Limb (tissue), 2 donors: ENCODE data around the gene SLC1A2.

Experiments
- DNase-seq, 2 donors: peaks; one replicate each; pipeline ENCODE4 v3.0.0-alpha.2; 2016; ENCODE audit errors: extremely low spot score in 2 of 2

SLC1A2 gene

DNA sequence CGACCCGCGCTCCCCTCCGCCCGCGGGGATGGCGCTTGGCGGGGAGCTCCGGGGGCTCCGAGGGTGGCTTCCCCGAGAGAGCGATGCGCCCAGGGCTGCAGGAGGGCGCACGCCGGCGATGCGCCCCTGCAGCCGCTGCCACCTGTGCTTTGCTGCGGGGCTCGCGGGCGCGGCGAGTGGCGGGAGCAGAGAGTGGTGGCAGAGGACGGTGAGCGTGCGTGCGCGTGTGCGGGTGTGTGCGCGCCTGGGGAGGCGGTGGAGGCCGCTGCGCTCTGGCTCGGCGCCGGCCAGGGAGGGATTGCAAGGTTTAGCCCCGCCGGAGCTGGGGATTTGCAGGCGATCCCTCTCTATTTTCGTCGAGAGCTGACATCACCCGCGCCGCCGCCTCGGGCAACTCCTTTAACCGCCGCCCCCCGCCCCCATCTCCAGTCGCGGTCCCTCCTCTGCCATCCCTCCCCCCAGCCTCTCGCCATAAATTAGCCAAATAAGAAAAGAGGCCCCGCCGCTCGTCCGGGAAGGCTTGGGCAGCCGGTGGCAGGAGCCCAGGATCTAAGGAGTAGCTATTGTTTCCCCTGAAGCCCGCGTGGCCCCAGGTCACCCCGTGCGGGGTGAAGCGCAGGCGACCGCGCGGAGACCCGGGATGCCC is at the start of gene SLC1A2:
Gene SLC1A2, minus strand, starts transcription at position 375 of the 646 bp plus-strand sequence. CDS start 592 bp downstream, outside the sequence.
- DNase-seq: peak; percentile 21 to 81

DNA sequence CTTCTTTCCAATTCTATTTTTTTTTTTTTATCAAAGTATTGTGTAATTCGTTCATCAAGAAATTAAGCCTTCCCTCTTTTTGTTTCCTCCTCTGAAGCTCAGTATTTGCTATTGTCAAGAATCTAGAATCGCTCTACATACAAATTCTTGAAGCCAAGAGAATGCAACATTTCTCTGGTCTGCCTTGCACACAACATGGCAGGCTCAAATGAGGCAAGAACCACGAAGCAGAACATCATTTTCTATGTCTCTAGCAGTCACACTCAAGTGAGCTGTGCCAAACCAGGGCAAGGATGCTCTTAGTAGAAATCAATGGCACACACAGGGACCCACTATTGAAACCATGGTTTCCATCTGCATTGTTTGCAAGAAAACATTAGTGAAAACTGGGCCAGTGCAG is 46.7 kb upstream of the SLC1A2 start:
- no peak for DNase-seq

DNA sequence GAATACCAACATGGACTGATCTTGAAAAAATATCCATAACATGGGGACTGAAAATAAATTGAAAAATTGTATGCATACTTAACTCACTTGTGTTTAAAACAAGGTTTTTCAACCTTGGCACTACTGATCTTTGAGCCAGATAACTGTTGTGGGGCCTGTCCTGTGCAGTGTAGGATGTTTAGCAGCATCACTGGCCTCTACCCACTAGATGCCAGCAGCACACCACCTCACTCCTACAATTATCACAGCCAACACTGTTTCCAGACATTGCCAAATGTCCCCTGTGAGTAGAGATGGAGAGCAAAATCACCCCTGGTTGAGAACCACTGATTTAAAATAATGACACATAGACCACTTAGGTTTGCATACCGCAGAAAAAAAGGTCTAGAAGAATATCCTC is 45.0 kb upstream of the SLC1A2 start:
- no peak for DNase-seq

DNA sequence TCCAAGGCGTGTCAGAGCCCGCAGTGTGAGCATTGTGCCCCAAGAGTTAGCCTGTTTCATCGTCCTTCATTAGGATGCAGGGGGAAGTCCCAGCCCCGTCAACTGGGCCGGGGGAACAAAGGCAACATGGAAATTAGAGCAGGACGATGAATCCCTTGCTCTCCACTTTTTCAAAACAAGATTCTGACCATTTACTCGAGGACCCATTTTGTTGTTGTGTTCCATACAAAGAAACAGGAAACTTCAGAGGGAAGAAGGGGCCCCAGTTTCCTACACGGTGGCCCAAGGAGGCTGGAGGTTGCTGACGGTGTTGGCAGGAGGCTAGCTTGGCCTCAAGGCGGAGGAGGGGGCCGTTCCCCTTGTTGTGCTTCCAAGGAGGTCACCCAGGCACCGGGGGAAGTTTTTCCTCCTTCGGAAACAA is 44.0 kb upstream of the SLC1A2 start:
- no peak for DNase-seq

DNA sequence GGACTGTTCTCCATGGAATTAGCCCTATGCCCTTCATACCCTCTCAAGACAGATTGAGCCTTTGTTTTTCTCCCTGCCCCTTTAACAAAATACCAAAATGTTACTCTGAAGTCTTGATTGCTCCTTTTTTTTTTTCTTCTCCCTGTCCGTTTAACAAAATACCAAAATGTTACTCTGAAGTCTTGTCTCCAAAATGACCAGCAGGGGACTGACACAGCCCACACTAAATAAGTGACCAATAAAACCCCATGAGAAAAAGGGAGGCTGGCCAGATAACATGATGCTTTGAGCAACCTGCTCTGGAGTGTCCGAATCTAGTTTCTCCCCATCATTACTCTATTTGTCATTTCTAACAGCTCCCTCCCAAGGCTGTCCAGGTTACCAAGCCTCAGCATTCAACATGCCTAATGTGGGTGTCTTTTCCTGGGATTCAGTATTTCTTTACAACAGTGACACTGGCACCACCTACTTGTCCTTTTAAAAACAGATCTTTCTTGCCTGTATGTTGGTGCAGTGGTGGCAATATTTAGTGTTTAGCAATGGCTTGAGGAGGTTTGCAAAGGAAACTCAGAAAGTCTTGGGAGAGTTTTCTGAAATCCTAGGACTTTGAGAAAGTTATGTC is 42.7 kb upstream of the SLC1A2 start:
- DNase-seq: no peak

DNA sequence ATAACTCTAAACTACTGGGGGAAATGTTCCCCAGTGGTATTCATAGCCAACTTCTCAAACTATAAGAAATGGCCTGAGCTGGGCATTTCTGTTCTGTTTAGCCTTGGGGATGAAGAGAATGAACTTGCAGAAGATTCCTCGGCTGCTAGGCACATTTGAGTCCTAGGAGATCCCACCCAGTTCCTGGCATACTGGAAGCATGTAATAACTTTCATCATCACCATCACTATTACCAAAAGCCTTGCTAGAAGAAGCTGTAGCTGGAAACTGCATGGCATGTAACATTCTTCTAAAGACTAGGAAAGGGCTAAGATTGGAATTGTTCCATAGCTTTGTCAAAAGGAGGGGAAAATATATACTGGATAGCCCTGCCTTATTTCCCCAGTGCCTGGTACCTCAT is 40.1 kb upstream of the SLC1A2 start:
- no peak for DNase-seq

DNA sequence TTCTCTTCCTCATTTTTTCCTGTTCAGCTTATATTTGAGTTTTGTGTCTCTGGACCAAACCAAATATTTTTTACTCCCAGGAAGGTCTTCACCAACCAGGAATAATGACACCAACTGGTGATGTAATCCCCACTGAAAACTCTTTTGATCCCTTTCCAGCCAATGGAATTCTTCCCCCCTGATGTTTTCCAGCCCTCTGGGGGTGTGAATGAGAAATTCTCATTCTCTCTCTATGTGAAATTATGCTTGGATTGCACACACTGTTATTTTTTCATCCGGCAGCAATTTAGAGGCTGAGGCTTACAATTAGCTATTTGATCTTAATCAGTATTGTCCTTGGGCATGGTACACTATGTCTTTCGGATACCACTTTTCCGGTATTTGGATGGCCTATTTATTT is 39.5 kb upstream of the SLC1A2 start:
- DNase-seq: no peak

DNA sequence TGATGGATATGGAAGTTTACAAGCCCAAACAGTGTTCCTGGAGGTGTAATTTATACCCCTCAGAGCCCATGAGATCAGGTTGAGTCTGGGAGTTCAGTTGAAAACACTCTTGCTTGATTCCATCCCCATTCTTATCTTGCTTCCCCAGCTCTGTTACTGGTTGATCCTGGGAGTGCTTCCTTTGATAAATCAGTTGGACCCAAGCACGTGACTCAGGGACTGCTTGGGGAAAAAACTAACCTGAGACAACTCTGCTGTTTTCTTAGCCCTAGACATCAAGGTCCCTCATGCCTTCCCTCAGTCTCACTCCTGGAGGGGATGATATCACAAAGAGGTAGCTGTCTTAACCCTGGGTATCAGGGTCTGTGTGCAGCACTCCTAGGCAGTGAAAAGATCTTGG is 35.0 kb upstream of the SLC1A2 start:
- no peak for DNase-seq

DNA sequence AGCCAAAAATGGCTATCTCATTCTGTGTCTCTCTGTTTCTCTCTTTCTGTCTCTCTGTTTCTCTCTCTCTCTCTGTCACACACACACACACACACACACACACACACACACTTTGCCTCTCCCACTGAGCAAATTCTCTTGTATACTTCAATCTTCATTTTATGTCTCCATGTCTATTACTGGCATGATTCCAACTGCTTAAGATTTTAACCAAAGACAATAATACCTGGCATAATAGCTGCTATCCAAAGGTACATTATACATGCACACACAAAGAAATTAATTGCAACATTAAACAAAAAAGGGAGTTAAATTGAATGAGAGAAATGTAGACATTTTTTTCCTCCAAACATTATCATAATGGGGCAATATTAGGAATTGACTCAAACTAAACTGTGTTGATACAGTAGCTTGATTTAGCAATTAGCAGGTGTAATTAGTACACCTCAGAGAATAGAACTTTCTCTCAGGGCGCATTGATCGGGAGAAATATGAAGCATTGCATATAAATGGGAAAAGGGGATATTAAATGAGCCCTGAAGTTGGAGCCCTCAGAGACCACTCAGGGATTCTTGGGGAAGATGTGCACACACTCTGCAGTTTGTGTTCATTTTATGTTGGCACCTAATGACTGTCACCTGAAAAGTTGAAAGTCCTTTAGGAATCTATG is 17.4 kb upstream of the SLC1A2 start:
- no peak for DNase-seq

DNA sequence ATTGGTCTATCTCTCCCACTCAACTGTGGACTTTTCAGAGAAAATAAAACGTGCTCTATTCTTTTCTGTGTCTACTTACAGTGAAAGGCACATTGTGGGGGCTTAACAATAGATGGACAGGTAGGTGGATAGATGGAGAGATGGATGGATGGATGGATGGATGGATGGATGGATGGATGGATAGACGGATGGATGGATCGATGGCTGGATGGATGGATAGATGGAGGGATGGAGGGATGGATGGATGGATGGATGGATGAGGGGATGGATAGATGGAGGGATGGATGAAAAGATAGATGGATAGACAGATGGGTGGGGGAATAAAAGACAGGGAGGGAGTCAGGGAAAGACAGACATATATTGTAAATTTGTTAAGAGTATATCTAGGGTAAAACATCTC is 14.2 kb upstream of the SLC1A2 start:
- DNase-seq: no peak

DNA sequence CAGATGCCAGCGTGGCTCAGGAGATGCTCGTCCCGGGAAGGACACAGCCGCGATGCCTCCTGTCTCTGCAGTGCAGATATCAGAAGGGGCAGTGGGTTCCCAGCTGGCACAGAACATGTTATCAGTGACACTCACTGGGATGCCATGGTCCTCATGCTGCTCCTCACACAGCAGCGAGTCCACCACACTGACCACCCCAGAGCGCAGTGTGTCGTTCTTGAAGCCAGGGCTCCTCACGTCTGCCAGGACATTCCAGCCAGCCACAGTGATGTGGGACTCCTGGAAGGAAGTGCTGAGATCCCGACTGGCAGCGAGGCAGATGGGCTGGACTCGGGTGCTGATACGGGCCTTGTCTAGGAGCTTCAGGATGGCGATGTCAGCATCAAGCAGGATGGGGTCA is 13.1 kb upstream of the SLC1A2 start:
- no peak for DNase-seq

DNA sequence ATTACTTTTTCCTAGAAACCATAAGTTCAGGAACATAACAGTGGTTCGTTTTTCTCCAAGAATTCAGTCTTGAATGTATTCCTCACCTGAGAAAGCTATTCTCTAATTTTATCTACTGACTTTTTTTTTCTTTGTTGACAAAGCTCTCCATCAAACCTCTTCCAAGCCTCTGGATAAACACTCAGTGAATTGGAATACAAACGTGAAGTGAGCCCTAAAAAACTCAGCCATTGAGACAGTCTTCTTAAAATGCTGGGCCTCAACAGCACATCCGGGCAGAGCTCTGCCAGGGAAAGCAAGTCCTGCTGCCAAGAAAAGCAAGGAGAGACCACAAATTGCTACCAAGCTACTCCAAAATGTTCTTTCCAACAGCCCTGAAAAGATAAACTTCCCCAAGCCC is 7.7 kb upstream of the SLC1A2 start:
- DNase-seq: peak; percentile 52 to 79

DNA sequence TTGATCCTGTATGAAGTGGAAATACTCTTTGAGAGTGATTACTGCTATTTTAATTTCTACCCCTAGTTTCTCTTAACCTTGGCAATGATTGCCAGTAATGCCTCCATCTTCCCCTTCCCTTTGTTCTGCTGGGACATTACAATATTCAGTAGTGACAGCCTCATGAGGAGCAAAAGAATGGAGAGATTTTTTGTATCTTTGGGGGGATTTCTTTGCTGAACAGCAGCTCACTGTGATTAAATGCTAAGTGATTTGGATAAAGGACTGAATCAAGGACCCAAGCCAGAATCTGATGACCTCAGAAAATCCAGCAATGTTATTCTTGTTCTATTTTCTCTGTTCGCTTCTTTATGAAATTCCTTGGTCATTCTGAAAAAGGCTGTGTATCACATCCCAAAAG is 7.0 kb upstream of the SLC1A2 start:
- peak in 1 of 2 donors; percentile 12 for DNase-seq

DNA sequence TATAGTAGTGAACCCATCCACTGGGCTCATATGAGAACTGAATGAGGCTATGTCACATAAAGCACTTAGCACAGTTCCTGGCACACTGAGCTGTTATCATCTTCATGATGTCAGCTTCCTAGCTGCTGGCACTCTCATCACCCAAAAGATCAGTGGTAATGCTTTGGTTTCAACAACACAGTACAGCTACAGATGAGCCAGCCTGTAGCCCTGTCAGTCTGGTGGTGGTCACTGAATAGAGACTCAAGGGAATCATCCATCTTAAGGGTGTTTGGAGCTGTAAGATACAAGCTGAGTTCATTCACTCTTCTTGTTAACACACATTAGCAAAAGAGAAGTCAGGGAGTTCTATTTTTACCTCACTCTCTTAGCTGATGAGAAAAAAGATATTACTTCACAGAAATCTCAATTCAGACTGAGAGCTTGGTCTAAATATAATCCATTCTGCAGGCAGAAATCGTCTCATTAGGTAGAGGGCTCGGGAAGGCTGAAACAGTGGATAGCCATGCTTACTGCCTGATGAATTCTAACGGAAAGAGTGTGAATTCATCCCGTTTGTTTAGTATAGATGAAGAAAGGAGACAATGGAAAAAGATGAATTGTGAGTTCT is 6.3 kb upstream of the SLC1A2 start:
- DNase-seq: no peak

DNA sequence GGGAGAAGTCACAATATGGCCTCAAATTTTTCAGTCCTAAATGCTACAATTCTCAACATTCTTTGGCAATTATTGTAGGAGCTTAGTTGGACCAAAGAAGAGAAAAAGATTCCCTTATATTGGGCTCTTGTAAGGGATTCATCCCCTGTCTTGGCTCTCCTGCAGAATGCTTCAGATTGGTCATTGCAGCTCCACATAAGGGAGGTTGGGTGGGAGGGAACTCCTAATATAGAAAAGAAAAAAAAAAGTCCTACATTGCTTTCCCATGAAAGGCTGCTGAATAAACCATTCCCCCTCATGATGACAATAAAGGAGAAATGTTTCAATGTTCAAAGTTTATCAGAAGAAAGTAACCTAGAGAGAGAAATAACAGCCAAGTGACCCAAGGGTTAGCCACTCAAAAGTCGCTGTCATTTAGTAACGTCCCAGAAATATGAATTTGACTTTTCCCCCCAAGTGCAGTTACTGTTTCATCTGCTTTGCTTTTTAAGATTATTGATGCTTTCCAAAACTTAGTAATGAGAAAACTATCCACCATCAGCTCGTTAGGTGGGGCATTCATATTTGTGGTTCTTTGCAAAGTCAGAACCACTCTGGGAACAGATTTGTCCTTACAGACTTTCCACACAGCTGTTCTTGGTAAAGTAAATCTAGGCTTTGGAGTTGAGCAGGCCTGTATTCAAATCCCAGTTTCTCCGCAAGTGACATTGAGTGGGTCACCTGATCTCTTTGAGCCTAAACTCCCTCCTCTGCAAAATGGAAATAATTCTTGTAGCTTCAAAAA is 5.0 kb upstream of the SLC1A2 start:
- DNase-seq: no peak

DNA sequence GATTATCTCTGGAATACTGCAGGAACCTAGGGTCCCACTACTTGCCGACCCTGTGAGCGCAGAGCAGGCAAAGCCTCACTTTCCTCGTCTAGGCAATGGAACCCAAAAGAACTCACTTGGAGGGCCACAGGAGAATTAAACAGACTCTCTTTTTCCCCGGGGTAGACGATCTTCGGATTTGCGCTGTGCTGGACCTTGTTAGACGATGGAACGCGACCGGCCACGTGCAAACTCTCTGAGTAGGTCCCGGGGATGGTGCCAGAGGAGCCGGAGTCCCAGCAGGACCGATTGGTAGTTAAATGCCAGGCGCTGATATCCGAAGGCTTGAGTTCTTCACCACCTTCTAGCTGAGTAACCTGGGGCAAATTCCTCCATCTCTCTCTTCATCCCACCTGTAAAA is 1.0 kb upstream of the SLC1A2 start:
- DNase-seq: peak in 1 of 2 donors; percentile 33

DNA sequence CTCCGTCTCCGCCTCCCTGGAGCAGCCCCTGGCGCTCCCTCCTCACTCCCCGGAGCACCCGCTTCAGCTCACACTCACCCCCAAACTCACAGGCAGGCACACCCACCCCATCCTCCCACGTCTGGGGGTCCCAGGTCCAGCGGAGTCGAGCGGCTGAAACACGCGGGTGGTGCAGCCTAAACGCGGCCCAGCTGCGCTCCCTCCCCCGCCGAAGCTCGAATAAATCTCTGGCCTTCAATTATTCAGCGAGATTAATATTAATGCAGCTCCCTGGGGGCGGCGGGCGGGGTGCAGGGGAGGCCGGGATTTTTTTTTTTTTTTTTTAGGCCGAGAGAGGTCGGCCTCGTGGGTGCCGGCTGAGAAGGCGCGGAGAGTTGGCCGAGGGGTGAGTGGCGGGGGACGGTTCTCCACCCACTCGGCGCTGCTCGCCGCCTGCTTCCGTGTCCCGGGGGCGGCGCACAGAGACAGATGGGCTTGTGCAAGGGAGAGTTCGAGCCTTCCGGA is 524 bp upstream of the SLC1A2 start:
- peak in 1 of 2 donors; percentile 69 for DNase-seq

DNA sequence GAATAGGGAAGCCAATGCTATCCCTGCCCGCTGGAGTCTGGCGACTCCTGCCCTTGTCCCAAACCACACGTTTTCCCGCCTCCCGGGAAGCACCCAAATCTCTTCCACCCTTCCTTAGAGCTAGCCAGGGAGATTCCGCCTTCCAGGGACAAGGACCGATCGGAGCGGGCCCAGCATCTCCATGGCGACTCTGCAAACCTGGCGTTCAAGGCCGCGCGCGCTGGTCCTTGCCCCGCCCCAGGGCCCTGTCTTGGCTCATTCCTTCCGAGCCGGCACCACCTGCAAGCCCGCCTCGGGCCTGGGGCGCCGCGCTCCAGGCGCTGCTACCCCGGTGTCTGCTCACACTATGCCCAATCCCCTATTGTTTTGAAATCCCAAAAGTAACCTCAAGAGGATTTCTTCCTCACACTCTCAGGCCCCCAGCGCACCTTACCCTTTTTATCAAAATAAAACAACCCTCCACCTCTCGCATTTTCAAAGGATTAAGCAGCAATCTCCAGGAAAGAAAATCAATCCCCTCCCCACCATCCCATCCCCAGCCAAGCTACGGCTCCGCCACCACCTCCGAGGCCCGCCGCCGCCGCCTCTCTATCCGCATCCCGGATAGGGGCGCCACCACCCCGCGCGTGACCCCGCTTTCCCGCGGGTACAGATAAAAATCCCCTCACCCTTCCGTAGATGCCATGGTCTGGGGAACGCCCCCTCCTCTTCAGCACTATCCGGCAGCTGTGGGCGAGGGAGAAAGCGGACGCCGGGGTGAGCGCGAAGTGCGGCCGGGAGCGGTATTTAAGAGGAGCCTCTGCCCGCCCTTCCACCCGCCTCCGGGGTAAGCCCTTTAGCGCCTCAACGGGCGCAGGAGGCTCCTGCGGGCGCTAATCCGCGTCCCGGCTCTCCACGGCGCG is 825 bp downstream of the SLC1A2 start:
- peak in 1 of 2 donors; percentile 63 for DNase-seq

DNA sequence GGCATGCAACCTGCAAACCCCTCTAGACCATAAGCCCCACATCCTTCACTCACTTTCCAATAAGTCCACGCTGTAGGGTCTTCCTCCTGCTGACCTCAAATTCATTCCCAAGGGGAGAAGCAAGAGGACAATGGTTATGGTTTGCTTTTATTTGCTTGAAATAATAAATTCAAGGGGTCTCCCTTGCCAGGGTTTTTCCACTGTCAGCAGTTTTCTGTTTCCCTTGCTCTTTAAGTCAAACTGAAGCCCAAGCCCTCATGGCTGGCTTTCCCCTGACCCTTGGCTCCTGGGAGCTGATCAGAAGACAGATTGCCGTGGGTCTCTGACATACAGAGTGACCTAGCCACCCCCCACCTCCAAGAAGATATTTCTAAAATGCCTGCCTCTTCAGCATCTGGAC is 3.9 kb downstream of the SLC1A2 start:
- no peak for DNase-seq

DNA sequence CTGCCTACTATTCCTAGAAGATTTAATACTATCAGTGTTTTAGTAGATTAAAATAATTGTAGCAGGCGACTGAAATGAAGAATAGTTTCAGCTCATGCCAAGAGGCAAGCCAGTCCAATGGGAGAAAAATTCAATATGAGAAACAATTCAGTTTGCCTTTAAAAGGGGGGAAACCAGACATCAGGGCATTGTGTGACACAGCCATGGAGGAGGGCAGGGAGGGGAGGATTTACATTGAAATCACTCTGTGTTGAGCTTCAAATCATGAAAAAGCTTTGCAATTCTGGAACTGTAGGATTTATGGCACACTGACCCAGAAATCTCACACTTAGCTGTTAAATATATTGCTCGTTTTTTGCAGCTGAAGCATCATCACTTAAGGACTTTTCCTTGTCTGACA is 4.6 kb downstream of the SLC1A2 start:
- no peak for DNase-seq
